Upper lobe of right lung (tissue), 1 donor: ENCODE measurements around the gene TRMT10B. TPM values are rescaled to one million over a fixed set of nuclear protein-coding genes. Genes with fewer than 3 reads are reported as not detected.
"Not testable (repeated sequence)": the region's sequence is repeated elsewhere in the genome, so short reads cannot be mapped to it uniquely, and the experiment has no call there.

Source experiments
- ATAC-seq: fragments of 200-7000 bp; cut with Tn5 transposase; one replicate; pipeline ENCODE4 v1.9.1; 2020; ENCODE audit warnings: mild to moderate bottlenecking, moderate library complexity
- DNase-seq: peaks from one replicate; pipeline ENCODE4 v3.0.0-alpha.2; 2020
- H3K27ac ChIP-seq: fragments of 200-600 bp; one replicate; pipeline ENCODE4 v1.8.0; 2022
- H3K27me3 ChIP-seq: fragments of 200-600 bp; one replicate; pipeline ENCODE4 v1.8.0; 2022; ENCODE audit warnings: mild to moderate bottlenecking
- H3K36me3 ChIP-seq: fragments of 200-600 bp; one replicate; pipeline ENCODE4 v1.8.0; 2022
- H3K4me1 ChIP-seq: fragments of 200-600 bp; one replicate; pipeline ENCODE4 v1.8.0; 2022
- H3K4me3 ChIP-seq: fragments of 200-600 bp; one replicate; pipeline ENCODE4 v1.8.0; 2022; ENCODE audit warnings: mild to moderate bottlenecking
- H3K9me3 ChIP-seq: fragments of 200-600 bp; one replicate; pipeline ENCODE4 v1.8.0; 2022
- intact Hi-C: fragments of 100-400 bp; cut with DNase I; formaldehyde crosslinking; loops from one replicate; pipeline ENCODE4 v1.11.0; 2022
- total RNA-seq: library from RNA; stranded (reverse); fragmentation: NEBNext Ultra II Directional; extraction: Animal tissue kit (Norgen Biotek cat#: 25700); gene quantifications from one replicate; pipeline ENCODE4 v1.2.1, GENCODE V29; 2021
- TF ChIP-seq, protein P1 (sequence below): fragments of 200-600 bp; IDR thresholded peaks from one replicate; pipeline ENCODE4 v1.8.0; 2022; ENCODE audit warnings: antibody characterized with exemption
- donor health status: DM: no; HTN: yes; CAD: no; lungs with severe emphysema.

Gene TRMT10B
- total RNA-seq, 1 donor from 2014 or later, result 11.8 TPM

DNA sequence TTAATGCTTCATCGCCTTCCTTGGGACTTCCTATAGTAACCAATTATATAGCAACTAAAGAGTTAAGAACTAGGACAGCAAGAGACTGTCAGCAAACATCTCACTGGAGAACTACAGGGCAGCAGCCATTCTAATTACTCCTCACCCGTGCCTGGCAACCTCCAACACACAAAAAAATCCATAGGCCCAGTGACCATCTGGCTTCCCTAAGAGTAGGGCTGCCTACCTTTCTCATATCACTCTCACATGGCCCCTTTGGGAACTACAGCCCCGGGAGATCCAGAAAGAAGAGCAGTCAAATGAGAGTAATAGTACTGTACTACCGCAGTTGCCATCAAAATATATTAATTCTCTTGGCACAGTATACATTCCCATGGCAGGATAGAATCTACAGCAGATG lies 52.7 kb downstream of the TRMT10B start:
- Histone ChIP-seq H3K4me1 (peaks cover 19% of the 10 kb centered on the region), H3K27ac (no peak overlapping the region), H3K4me3 (no peak overlapping the region), H3K27me3 (no peaks in the 10 kb centered on the region), H3K36me3 (no peaks in the 10 kb centered on the region), H3K9me3 (no peaks in the 10 kb centered on the region)
- intact Hi-C loops, result no loop called here
- ATAC-seq, result no peak
- TF ChIP-seq, protein P1, sequence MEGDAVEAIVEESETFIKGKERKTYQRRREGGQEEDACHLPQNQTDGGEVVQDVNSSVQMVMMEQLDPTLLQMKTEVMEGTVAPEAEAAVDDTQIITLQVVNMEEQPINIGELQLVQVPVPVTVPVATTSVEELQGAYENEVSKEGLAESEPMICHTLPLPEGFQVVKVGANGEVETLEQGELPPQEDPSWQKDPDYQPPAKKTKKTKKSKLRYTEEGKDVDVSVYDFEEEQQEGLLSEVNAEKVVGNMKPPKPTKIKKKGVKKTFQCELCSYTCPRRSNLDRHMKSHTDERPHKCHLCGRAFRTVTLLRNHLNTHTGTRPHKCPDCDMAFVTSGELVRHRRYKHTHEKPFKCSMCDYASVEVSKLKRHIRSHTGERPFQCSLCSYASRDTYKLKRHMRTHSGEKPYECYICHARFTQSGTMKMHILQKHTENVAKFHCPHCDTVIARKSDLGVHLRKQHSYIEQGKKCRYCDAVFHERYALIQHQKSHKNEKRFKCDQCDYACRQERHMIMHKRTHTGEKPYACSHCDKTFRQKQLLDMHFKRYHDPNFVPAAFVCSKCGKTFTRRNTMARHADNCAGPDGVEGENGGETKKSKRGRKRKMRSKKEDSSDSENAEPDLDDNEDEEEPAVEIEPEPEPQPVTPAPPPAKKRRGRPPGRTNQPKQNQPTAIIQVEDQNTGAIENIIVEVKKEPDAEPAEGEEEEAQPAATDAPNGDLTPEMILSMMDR, result no peak
- no peak for DNase-seq

- H3K4me1 ChIP-seq, H3K9me3 ChIP-seq, H3K36me3 ChIP-seq, H3K27me3 ChIP-seq, intact Hi-C loops, H3K27ac ChIP-seq, H3K4me3 ChIP-seq, ATAC-seq, DNase-seq: not testable (repeated sequence)
These were observed 56.1 kb downstream of the TRMT10B start for GRCh38 chr9:37809676-37810075.

- DNase-seq (no peak), ATAC-seq (no peak)
- H3K27ac ChIP-seq, result no peak overlapping the region
- intact Hi-C loops, result no loop called here
- no peak overlapping the region for H3K4me3 ChIP-seq
- H3K4me1 ChIP-seq, result no peaks in the 10 kb centered on the region
- TF ChIP-seq, protein P1, result no peak
- no peaks in the 10 kb centered on the region for H3K36me3 ChIP-seq
- H3K9me3 ChIP-seq, result no peaks in the 10 kb centered on the region
- H3K27me3 ChIP-seq, result no peaks in the 10 kb centered on the region
These were observed 58.4 kb downstream of the TRMT10B start for GRCh38 chr9:37811906-37812476.

- H3K27ac ChIP-seq, result no peak overlapping the region
- ATAC-seq (no peak), DNase-seq (no peak)
- H3K9me3 ChIP-seq, result no peaks in the 10 kb centered on the region
- no peaks in the 10 kb centered on the region for H3K4me1 ChIP-seq
- TF ChIP-seq, protein P1, result no peak
- H3K27me3 ChIP-seq, result no peaks in the 10 kb centered on the region
- intact Hi-C loops, result no loop called here
- H3K36me3 ChIP-seq, result no peaks in the 10 kb centered on the region
- no peak overlapping the region for H3K4me3 ChIP-seq
These were observed 59.3 kb downstream of the TRMT10B start for GRCh38 chr9:37812773-37813379.

GRCh38 chr9:37818849-37819248 lies 65.2 kb downstream of the TRMT10B start:
- no peak for ATAC-seq
- no peaks in the 10 kb centered on the region for H3K27me3 ChIP-seq
- no peak overlapping the region for H3K4me3 ChIP-seq
- DNase-seq, result no peak
- TF ChIP-seq, protein P1, result no peak
- H3K36me3 ChIP-seq, result peaks cover 23% of the 10 kb centered on the region
- H3K9me3 ChIP-seq, result no peaks in the 10 kb centered on the region
- H3K4me1 ChIP-seq, result no peaks in the 10 kb centered on the region
- H3K27ac ChIP-seq, result no peak overlapping the region
- intact Hi-C loops, result no loop called here

DNA sequence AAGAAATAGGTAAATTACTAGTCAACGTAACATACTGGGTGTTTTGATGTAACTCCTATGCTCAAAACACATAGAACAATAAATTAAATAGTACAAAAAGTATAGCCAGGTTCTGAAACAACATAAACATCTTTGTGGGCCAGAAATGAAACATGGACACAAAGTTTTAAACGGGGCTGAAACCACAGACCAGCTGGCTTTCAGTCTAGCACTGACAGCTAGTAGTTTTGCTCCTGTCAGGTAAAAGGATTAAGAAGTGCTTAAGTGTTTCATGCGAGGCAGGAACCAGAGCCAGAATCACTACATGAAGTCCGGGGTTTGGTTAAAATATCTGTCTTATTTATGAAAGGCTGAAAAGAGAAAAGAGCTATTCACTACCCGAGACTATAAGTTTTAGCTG lies 66.5 kb downstream of the TRMT10B start:
- DNase-seq, result no peak
- Histone ChIP-seq H3K27ac (no peak overlapping the region), H3K36me3 (peaks cover 29% of the 10 kb centered on the region), H3K9me3 (no peaks in the 10 kb centered on the region), H3K4me1 (no peaks in the 10 kb centered on the region), H3K27me3 (no peaks in the 10 kb centered on the region), H3K4me3 (no peak overlapping the region)
- intact Hi-C loops, result no loop called here
- TF ChIP-seq, protein P1, result no peak
- ATAC-seq, result no peak

DNA sequence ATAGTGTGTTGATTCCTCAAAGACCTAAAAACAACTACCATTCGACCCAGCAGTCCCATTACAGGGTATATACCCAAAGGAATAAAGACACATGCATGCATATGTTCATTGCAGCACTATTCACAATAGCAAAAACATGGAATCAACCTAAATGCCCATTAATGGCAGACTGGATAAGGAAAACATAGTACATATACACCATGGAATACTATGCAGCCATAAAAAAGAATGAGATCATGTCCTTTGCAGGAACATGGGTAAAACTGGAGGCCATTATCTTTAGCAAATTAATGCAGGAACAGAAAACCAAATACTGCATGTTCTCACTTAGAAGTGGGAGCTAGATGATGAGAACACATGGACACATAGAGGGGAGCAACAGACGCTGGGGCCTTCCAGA lies 71.6 kb downstream of the TRMT10B start:
- H3K4me3 ChIP-seq, H3K27me3 ChIP-seq, H3K9me3 ChIP-seq, H3K4me1 ChIP-seq, DNase-seq, intact Hi-C loops, ATAC-seq, H3K27ac ChIP-seq: not testable (repeated sequence)
- peaks cover 54% of the 10 kb centered on the region for H3K36me3 ChIP-seq
